Esophagus mucosa (tissue), 1 donor: ENCODE measurements around the gene TBC1D22A. TPM values are rescaled to one million over a fixed set of nuclear protein-coding genes. Genes with fewer than 3 reads are reported as not detected.
"Not testable (repeated sequence)": the region's sequence is repeated elsewhere in the genome, so short reads cannot be mapped to it uniquely, and the experiment has no call there.

Source experiments
- ATAC-seq: fragments of 200-7000 bp; cut with Tn5 transposase; one replicate; pipeline ENCODE4 v1.9.1; 2020
- total RNA-seq: library from RNA; stranded (reverse); gene quantifications from one replicate; pipeline ENCODE4 v1.2.4, GENCODE V29; 2023
- donor health status: DM: yes; HTN: yes; CAD: no.

The TBC1D22A gene
- total RNA-seq, 1 donor from 2014 or later: 21.4 TPM

- ATAC-seq: no peak
Measured at GRCh38 chr22:46976143-46976542, 213.7 kb downstream of the TBC1D22A start.

GRCh38 chr22:46976598-46976997, 214.1 kb downstream of the TBC1D22A start:
- ATAC-seq: no peak

- ATAC-seq: peak; percentile 87
Measured at GRCh38 chr22:46977656-46978343, 215.3 kb downstream of the TBC1D22A start.

GRCh38 chr22:46978668-46979067, 216.2 kb downstream of the TBC1D22A start:
- not testable (repeated sequence) for ATAC-seq

- ATAC-seq: no peak
Measured at GRCh38 chr22:46979506-46979905, 217.1 kb downstream of the TBC1D22A start.

- ATAC-seq: no peak
Measured at GRCh38 chr22:46980392-46980791, 217.9 kb downstream of the TBC1D22A start.

GRCh38 chr22:46982635-46983034, 220.2 kb downstream of the TBC1D22A start:
- no peak for ATAC-seq

- no peak for ATAC-seq
Measured at GRCh38 chr22:46983046-46983445, 220.6 kb downstream of the TBC1D22A start.

GRCh38 chr22:46984751-46985506, 222.5 kb downstream of the TBC1D22A start:
- peak; percentile 66 for ATAC-seq

- no peak for ATAC-seq
Measured at GRCh38 chr22:46985507-46985882, 223.0 kb downstream of the TBC1D22A start.

- ATAC-seq: no peak
Measured at GRCh38 chr22:46986788-46987187, 224.3 kb downstream of the TBC1D22A start.

- no peak for ATAC-seq
Measured at GRCh38 chr22:46990937-46991550, 228.6 kb downstream of the TBC1D22A start.

- ATAC-seq: no peak
Measured at GRCh38 chr22:46991666-46992065, 229.2 kb downstream of the TBC1D22A start.

GRCh38 chr22:46992121-46992731, 229.8 kb downstream of the TBC1D22A start:
- no peak for ATAC-seq

GRCh38 chr22:46993633-46994032, 231.2 kb downstream of the TBC1D22A start:
- ATAC-seq: peak; percentile 6

- ATAC-seq: no peak
Measured at GRCh38 chr22:46994265-46994664, 231.8 kb downstream of the TBC1D22A start.

- ATAC-seq: no peak
Measured at GRCh38 chr22:46994983-46995382, 232.5 kb downstream of the TBC1D22A start.

GRCh38 chr22:46995501-46996360, 233.3 kb downstream of the TBC1D22A start:
- no peak for ATAC-seq

- peak; percentile 34 for ATAC-seq
Measured at GRCh38 chr22:46996595-46997310, 234.3 kb downstream of the TBC1D22A start.

GRCh38 chr22:46997311-46997970, 235.0 kb downstream of the TBC1D22A start:
- no peak for ATAC-seq

GRCh38 chr22:46998331-46998730, 235.9 kb downstream of the TBC1D22A start:
- ATAC-seq: no peak
